Activated naive CD4-positive, alpha-beta T cell treated with anti-CD3 and anti-CD28 coated beads, Interleukin-2, amount 10 ng/mL, durations not matched to agents 7 days and 5 days (primary cell): ENCODE results near the gene SNTG2.
"Not testable (repeated sequence)": the region's sequence is repeated elsewhere in the genome, so short reads cannot be mapped to it uniquely, and the experiment has no call there.

ENCODE experiments used
- CTCF ChIA-PET: fragments of 350-600 bp; sonication (Branson Sonifier 250); formaldehyde crosslinking; loops from one replicate; lab custom pipeline; 2021; ENCODE audit warnings: antibody characterized with exemption; lab: Charles Lee
- DNase-seq: peaks from one replicate; pipeline ENCODE4 v3.0.0-alpha.2; 2020
- H3K27ac Mint-ChIP-seq: one replicate; pipeline ENCODE4 v1.8.0; 2021; ENCODE audit warnings: mild to moderate bottlenecking, moderate library complexity, mixed read lengths
- H3K27me3 Mint-ChIP-seq: one replicate; pipeline ENCODE4 v1.8.0; 2021; ENCODE audit warnings: mild to moderate bottlenecking, mixed read lengths
- H3K36me3 Mint-ChIP-seq: one replicate; pipeline ENCODE4 v1.8.0; 2021; ENCODE audit warnings: mixed read lengths
- H3K4me1 Mint-ChIP-seq: one replicate; pipeline ENCODE4 v1.8.0; 2021; ENCODE audit warnings: mixed read lengths
- H3K4me3 Mint-ChIP-seq: one replicate; pipeline ENCODE4 v1.8.0; 2021; ENCODE audit warnings: mild to moderate bottlenecking, moderate library complexity, mixed read lengths
- H3K9me3 Mint-ChIP-seq: one replicate; pipeline ENCODE4 v1.8.0; 2021; ENCODE audit warnings: mixed read lengths

Gene SNTG2

DNA sequence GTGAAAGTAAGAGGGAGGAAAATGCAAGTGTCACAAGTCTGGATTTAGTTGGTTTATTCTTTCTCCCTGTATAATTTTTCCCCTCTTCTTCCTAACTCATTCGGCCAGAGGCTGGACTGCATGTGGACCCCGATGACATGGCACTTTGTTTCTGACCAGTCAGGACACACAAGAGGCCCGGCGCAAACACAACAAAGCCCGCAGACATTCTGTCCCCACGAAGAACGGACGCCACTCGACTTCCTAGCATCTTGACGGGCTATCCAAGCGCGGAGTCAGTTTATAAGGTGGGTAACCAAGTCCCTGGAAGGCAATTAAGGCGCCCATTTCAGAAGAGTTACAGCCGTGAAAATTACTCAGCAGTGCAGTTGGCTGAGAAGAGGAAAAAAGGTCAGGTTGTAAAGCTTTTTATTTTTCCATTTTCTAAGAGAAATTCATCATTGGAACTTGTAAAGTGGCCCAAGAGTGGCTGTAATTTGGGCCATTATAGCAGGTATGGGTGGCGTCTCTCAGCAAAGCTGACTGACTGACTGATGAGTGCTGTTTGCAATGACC lies 462.6 kb downstream of the SNTG2 start, which contains the start of gene TPO:
TSS of gene TPO (plus strand) at position 308 of the 555 bp plus-strand sequence. CDS start 946 bp downstream, outside the sequence.
- Mint-ChIP-seq H3K9me3 (no peaks in the 10 kb centered on the region), H3K4me3 (no peak within 1 kb of the TSS), H3K4me1 (no peaks in the 10 kb centered on the region), H3K27me3 (no peaks in the 10 kb centered on the region), H3K27ac (no peak within 1 kb of the TSS), H3K36me3 (no peaks in the 10 kb centered on the region)
- CTCF ChIA-PET = no interaction called here
- DNase-seq = no peak

DNA sequence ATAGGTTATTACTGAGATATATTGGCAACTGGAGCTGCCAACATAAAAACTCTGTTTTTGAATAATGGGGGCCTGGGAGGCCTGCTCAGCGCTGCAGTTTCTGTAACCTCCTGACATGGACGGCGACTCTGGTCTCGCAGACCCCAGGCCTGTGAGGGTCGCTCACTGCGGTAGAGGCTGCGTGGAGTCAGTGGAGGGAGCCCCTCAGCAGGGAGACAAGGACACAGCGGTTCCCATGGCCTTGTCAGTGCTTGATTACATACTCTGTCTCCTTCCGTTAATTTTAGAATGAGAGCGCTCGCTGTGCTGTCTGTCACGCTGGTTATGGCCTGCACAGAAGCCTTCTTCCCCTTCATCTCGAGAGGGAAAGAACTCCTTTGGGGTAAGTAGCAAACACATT lies 463.5 kb downstream of the SNTG2 start:
- Mint-ChIP-seq H3K27me3 (peaks cover 3% of the 10 kb centered on the region), H3K27ac (no peak overlapping the region), H3K4me1 (no peaks in the 10 kb centered on the region), H3K9me3 (no peaks in the 10 kb centered on the region), H3K36me3 (no peaks in the 10 kb centered on the region), H3K4me3 (no peak overlapping the region)
- no peak for DNase-seq
- CTCF ChIA-PET = no interaction called here

DNA sequence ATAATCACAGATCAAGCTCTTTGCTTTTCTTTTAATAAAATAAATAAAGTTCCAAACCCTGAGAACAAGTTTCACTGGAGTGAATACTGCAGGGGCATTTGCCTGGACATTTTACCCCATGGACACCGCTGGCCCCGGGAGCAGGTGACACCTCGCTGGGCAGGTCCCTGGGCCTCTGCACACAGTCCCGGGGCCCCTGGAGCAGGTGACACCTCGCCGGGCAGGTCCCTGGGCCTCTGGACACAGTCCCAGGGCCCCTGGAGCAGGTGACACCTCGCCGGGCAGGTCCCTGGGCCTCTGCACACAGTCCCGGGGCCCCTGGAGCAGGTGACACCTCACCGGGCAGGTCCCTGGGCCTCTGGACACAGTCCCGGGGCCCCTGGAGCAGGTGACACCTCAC lies 464.3 kb downstream of the SNTG2 start:
- H3K27me3 Mint-ChIP-seq, H3K4me3 Mint-ChIP-seq, CTCF ChIA-PET, H3K4me1 Mint-ChIP-seq, H3K36me3 Mint-ChIP-seq, DNase-seq, H3K9me3 Mint-ChIP-seq, H3K27ac Mint-ChIP-seq: not testable (repeated sequence)

DNA sequence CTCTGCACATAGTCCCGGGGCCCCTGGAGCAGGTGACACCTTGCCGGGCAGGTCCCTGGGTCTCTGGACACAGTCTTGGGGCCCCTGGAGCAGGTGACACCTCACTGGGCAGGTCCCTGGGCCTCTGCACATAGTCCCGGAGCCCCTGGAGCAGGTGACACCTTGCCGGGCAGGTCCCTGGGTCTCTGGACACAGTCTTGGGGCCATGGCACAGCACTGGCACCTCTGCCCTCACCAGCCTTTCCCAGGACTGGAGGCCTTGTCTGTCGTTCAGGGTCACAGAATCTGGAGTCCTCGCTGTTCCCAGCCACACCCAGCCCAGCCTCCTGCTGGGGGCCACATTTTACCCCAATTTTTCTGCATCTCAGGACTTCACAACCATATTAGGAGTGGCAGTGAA lies 464.9 kb downstream of the SNTG2 start:
- Mint-ChIP-seq H3K9me3 (no peaks in the 10 kb centered on the region), H3K4me3 (no peak overlapping the region)
- CTCF ChIA-PET = no interaction called here

More for the DNA sequence above, 464.9 kb downstream of the SNTG2 start:
- H3K27ac Mint-ChIP-seq = no peak overlapping the region
- DNase-seq = no peak
- peaks cover 5% of the 10 kb centered on the region for H3K27me3 Mint-ChIP-seq
- H3K36me3 Mint-ChIP-seq = no peaks in the 10 kb centered on the region
- no peaks in the 10 kb centered on the region for H3K4me1 Mint-ChIP-seq
